CD4-positive, alpha-beta T cell treated with Interleukin-6 at 100 ng/mL for 8 hours (primary cell): ENCODE data around the gene ADGRF1.
"Not testable (repeated sequence)": the region's sequence is repeated elsewhere in the genome, so short reads cannot be mapped to it uniquely, and the experiment has no call there.

ENCODE experiments used
- DNase-seq: peaks from one replicate; pipeline ENCODE4 v3.0.0-alpha.2; 2020; ENCODE audit warnings: mixed read lengths, low spot score

ADGRF1 gene

GRCh38 chr6:47042275-47042791 lies at the start of gene ADGRF1:
Gene ADGRF1 (minus strand): TSS chr6:47042332. CDS start chr6:47029061, 13,271 bp downstream.
- DNase-seq = no peak

GRCh38 chr6:47090881-47091280 lies 48.7 kb upstream of the ADGRF1 start:
- no peak for DNase-seq

- DNase-seq = not testable (repeated sequence)
Observed at GRCh38 chr6:47089473-47089872, 47.3 kb upstream of the ADGRF1 start.

GRCh38 chr6:47086051-47086770 lies 44.1 kb upstream of the ADGRF1 start:
- DNase-seq = no peak

GRCh38 chr6:47084610-47085009 lies 42.5 kb upstream of the ADGRF1 start:
- DNase-seq = no peak

GRCh38 chr6:47083586-47084047 lies 41.5 kb upstream of the ADGRF1 start:
- no peak for DNase-seq

- no peak for DNase-seq
Observed at GRCh38 chr6:47080083-47080596, 38.0 kb upstream of the ADGRF1 start.

GRCh38 chr6:47079638-47080037 lies 37.5 kb upstream of the ADGRF1 start:
- no peak for DNase-seq

GRCh38 chr6:47078991-47079390 lies 36.9 kb upstream of the ADGRF1 start:
- no peak for DNase-seq

GRCh38 chr6:47076422-47077344 lies 34.6 kb upstream of the ADGRF1 start:
- DNase-seq = no peak

- DNase-seq = no peak
Observed at GRCh38 chr6:47075741-47076421, 33.7 kb upstream of the ADGRF1 start.

- no peak for DNase-seq
Observed at GRCh38 chr6:47075168-47075567, 33.0 kb upstream of the ADGRF1 start.

GRCh38 chr6:47073125-47074110 lies 31.3 kb upstream of the ADGRF1 start:
- no peak for DNase-seq

- no peak for DNase-seq
Observed at GRCh38 chr6:47072667-47073066, 30.5 kb upstream of the ADGRF1 start.

GRCh38 chr6:47071681-47072080 lies 29.5 kb upstream of the ADGRF1 start:
- no peak for DNase-seq

GRCh38 chr6:47070461-47070860 lies 28.3 kb upstream of the ADGRF1 start:
- DNase-seq = no peak

GRCh38 chr6:47069156-47069555 lies 27.0 kb upstream of the ADGRF1 start:
- DNase-seq = no peak

GRCh38 chr6:47066418-47066817 lies 24.3 kb upstream of the ADGRF1 start:
- DNase-seq = no peak

GRCh38 chr6:47064274-47064673 lies 22.1 kb upstream of the ADGRF1 start:
- DNase-seq = no peak

- DNase-seq = no peak
Observed at GRCh38 chr6:47062346-47062745, 20.2 kb upstream of the ADGRF1 start.
